Adipose tissue (tissue), 3 donors: ENCODE data around the gene FAM240B. TPM values are rescaled to one million over a fixed set of nuclear protein-coding genes. Genes with fewer than 3 reads are reported as not detected.

Experiments
- H3K27ac ChIP-seq: one replicate; pipeline ENCODE4 v1.5.1; 2013; ENCODE audit warnings: low read depth, low read length
- WGBS, 3 donors: extraction: QIAGEN DNeasy Blood & Tissue Kit; methylation state at CpG; one replicate each; pipeline ENCODE4 v1.1.7; 2013; 5-methylcytosine and 5-hydroxymethylcytosine counted together
- polyA plus RNA-seq, 3 donors: library from polyadenylated mRNA; stranded (reverse); fragments of 200-250 nt; gene quantifications; one replicate each; pipeline ENCODE4 v1.2.3, GENCODE V29; 2013
- donor health status: healthy with polysubstance abuse.
- donor health status: Bipolar disorder and iron deficiency.
- donor health status: healthy.

The FAM240B gene
- polyA plus RNA-seq, 3 donors, result not detected

DNA sequence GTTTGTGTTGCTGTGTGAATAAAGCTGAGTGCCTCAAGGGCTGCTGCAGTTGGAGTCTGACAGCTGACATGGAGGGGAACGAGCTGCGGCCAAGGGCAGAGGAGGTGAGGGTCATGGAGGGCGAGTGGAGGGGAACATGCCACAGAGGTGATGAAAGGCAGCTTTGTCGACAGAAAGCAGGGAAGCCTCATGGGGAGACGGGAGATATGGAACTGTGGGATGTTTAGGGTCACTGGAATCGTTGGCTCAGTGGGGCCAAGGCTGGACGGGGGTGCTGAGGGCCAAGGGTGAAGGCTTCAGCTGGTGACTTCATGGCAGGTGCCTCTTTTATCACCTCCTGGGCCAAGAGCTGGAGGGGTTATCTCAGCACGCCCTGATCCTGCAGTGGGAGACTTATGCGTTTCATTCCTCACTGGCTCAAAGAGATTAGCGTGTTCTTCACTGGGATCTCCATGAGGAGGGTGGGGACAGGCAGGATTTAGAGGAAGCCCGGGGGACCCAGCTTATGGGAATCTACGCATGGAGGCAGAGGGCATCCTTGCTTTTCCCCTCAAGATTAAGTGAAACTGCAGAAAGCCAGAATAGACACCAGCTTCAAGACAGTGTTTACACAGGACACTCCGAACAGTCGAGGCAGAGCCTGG is 42.2 kb downstream of the FAM240B start:
- no peak overlapping the region for H3K27ac ChIP-seq
- WGBS, 3 donors, result 44 to 65% (median 60%) methylated on average over 14 of the region's 14 CpGs

DNA sequence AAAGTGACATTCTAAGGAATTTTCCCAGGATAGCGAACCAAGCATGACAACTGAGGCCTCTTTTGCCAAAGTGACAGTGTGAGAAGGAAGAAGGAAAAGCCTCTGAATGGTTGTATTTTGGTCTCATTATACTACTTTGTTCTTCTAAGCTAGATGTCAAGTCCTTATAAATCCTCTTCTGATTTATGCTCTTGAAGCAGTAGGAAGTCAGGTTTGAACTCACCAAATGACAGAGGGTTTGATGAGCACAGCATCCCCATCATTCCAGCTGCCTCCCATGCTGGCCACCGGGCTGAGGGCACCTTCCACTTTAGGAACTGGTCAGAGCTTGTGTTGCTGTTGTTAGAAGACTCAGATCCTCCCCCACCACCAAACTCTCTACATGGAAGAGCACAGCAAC is 44.1 kb downstream of the FAM240B start:
- no peak overlapping the region for H3K27ac ChIP-seq
- 81 to 89% (median 81%) methylated on average over 2 of the region's 2 CpGs for WGBS, 3 donors

DNA sequence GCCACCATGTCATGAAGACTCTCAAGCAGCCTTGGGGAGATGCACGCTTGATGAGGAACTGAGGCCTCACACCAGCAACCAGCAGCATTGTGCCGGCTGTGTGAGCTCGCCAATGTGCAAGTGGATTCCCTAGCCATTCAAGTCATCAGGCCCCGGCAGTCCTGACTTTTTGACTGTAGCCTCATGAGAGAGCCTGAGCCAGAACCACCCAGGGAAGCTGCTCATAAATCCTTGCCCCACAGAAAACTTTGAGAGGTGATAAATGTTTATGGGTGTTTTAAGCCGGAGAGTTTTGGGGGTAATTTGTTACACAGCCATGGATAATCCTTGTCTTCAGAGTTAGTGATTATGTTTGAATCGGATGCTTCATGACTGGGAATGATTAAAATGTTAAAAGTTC is 44.7 kb downstream of the FAM240B start:
- WGBS, 3 donors, result 80 to 92% (median 91%) methylated on average over 6 of the region's 6 CpGs
- no peak overlapping the region for H3K27ac ChIP-seq

- no peak overlapping the region for H3K27ac ChIP-seq
- 90 to 97% (median 95%) methylated on average over 19 of the region's 19 CpGs for WGBS, 3 donors
Measured at GRCh38 chr9:38673399-38674193, 46.3 kb downstream of the FAM240B start.

- no peak overlapping the region for H3K27ac ChIP-seq
- WGBS, 3 donors, result 81 to 83% (median 82%) methylated on average over 5 of the region's 5 CpGs
Measured at GRCh38 chr9:38671748-38672147, 48.2 kb downstream of the FAM240B start.

DNA sequence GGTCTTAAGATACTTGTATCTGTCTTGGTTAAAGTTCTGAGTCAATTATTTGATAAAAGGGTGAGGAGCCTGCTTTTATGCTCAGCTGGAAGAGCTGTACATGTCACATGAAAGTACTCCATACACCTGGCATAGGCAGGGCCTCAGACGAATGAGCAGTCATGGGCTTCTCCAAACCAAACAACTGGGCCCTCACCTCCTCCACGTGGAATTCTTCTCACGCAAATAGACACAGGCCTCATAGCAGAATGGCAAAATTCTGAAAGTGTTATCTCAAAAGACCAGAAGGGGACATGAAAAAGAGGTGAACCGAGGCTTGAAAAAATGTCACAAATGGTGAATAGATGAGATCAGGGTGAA is 48.6 kb downstream of the FAM240B start:
- WGBS, 3 donors, result 80 to 88% (median 87%) methylated on average over 4 of the region's 4 CpGs
- H3K27ac ChIP-seq, result no peak overlapping the region

DNA sequence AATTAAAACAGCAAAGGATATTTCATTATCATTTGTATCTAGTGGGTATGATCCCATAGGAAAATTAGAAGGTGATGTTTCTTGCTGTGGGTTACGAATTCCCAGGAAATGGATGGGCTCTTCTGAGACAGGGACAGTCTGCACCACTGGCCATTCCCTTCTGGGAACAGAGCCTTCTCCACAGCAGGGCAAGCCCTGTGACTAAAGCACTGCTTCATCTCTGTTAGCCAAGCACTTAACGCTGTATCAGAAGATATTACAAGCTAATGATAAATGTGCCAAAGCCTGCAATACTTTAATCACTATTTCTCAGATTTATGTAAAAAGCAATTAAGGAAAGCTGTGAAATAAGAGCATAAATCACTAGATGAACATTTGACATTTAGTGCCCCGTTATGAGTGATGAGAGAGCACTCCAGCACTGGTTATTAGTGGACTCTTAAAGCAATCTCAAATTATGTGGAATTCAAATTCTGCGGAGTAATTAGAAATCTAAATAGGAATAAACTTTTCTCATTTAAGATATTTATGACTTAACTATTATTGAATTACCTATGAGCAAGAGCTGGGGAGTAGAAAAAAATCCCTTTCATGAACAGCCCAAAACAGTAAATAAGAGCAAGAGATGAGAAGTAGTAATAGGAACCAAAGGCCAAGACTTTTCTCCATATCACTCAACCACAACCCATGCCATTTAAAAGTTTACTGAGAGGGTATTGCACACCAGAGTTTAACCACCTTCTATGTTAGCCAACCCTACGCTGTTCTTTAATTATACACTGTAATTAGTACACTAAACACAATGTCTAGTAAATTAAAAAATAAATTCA is 49.2 kb downstream of the FAM240B start:
- no peak overlapping the region for H3K27ac ChIP-seq
- 69 to 92% (median 80%) methylated on average over 5 of the region's 5 CpGs for WGBS, 3 donors

DNA sequence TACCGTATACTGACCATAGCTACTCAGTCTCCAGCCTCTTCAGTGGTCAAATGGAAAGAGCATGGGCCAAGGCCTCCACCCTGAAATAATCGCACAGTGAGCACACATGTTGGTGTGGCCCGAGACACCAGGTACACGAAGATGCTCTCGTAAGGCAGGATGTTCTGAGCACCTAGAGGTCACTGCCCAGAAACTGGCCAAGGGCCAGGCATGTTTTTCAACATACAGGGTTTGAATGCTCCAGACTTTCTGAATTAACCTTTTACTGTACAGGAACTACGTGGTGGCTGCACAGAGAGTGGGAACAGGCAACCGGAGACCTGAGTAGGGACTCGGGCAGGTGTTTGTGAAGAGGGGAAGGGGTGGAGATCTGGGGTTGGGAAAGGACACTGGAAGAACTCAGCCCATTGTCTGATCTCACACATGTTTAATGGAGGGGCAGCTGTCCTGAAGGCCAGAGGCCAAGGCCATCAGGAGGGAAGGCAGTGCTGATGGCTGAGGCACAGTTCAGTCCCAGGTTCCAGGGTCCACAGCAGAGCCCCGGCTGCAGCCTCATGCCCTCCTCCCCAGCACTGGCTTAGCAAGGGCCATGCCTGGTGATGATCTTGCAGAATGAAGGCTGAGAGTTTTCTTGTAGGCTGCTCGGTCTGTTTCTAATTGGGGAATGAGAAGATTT is 51.0 kb downstream of the FAM240B start:
- WGBS, 3 donors, result 86 to 87% (median 87%) methylated on average over 10 of the region's 10 CpGs
- no peak overlapping the region for H3K27ac ChIP-seq

GRCh38 chr9:38662763-38663593 is 57.0 kb downstream of the FAM240B start:
- no peak overlapping the region for H3K27ac ChIP-seq
- WGBS, 3 donors, result 51 to 59% (median 53%) methylated on average over 8 of the region's 8 CpGs

GRCh38 chr9:38659538-38659937 is 60.4 kb downstream of the FAM240B start:
- 88 to 93% (median 92%) methylated on average over 7 of the region's 7 CpGs for WGBS, 3 donors
- H3K27ac ChIP-seq, result no peak overlapping the region

DNA sequence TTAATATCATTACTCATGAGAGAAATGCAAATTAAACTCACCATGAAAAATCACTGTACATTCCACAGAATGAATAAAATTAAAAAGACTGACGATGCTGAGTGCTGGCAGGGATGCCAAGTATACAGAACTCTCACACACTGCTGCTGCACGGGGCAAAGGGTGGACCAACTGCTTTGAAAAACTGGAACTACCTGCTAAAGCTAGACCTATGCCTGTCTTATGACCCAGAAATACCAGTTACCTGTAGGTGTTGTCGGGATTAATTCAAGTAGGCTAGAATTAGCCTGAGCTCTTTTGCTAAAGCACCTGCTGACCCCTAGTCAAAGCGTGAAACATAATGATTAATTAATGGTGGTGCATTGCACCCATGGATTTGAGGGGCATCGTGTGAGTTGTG is 63.0 kb downstream of the FAM240B start:
- H3K27ac ChIP-seq, result no peak overlapping the region
- 33 to 67% (median 34%) methylated on average over 5 of the region's 5 CpGs for WGBS, 3 donors

GRCh38 chr9:38652486-38652885 is 67.4 kb downstream of the FAM240B start:
- no peak overlapping the region for H3K27ac ChIP-seq
- WGBS, 3 donors, result 74 to 76% (median 75%) methylated on average over 7 of the region's 7 CpGs

DNA sequence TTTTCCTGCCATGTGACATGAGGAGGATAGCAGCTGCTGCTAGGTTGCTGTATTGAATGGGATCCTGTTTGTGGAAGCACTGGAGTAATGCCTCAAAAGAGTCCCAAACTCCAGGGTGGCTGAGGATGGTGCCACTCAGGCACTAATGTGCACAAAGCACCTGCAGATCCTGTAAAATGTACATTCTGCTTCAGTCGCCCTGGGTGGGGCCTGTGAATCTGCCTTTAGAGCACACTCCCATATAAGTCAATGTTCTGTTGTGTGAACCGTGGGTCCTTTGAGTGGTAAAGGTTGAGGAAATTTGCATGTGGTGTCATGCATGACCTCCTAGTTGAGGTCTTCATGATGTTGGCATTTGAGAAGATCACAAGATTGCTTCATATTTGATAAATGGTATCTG is 67.9 kb downstream of the FAM240B start:
- WGBS, 3 donors, result 64 to 77% (median 69%) methylated on average over 2 of the region's 2 CpGs
- no peak overlapping the region for H3K27ac ChIP-seq

- no peak overlapping the region for H3K27ac ChIP-seq
- WGBS, 3 donors, result 57 to 68% (median 64%) methylated on average over 8 of the region's 8 CpGs
Measured at GRCh38 chr9:38651400-38652042, 68.4 kb downstream of the FAM240B start.

DNA sequence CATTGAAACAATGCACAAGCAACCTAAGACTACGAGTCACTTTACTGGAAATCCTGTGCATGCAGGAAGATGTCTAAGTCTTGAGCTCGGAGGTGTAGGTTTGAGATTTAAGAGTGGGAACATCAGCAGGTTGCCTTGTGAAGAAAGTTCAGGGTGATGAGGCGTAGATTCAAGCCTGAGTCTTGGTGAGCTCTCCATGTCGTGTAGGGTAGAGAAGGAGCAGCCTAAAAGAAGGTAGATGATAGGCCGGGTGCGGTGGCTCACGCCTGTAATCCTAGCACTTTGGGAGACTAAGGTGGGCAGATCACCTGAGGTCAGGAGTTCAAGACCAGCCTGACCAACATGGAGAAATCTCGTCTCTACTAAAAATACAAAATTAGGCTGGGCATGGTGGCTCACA is 69.4 kb downstream of the FAM240B start:
- H3K27ac ChIP-seq, result no peak overlapping the region
- 86 to 93% (median 91%) methylated on average over 8 of the region's 8 CpGs for WGBS, 3 donors

GRCh38 chr9:38649731-38650363 is 70.1 kb downstream of the FAM240B start:
- no peak overlapping the region for H3K27ac ChIP-seq

DNA sequence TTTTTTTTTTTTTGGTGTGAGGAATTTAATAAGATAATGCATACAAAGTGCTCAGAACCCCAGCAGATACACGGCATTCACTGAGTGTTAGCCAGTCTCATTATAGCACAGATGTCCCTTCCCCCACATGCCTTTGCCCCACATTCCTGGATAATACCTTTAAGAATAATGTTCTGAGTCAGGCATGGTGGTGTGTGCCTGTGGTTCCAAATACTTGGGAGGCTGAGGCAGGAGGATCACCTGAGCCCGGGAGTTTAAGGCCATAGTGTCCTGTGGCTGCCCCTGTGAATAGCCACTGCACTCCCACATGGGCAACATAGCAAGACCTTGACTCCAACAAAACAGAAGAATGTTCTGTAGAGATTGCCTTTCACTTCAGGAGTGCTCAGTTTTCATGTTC is 75.3 kb downstream of the FAM240B start:
- H3K27ac ChIP-seq, result no peak overlapping the region
- 26 to 43% (median 36%) methylated on average over 2 of the region's 2 CpGs for WGBS, 3 donors

More at GRCh38 chr9:38649731-38650363, 70.1 kb downstream of the FAM240B start:
- 75 to 92% (median 92%) methylated on average over 8 of the region's 8 CpGs for WGBS, 3 donors
